ENCODE data around the gene MISP. TPM values are rescaled to one million over a fixed set of nuclear protein-coding genes. Genes with fewer than 3 reads are reported as not detected.

The MISP gene
- total and polyA plus RNA-seq, 4 donors = 0.40 to 0.66 (median 0.42) TPM

- H3K36me3 ChIP-seq (ENCODE audit: control insufficient read depth, insufficient read depth, low read length) = peaks cover 75% of the 10 kb centered on the region
These were observed 49.6 kb downstream of the MISP start for GRCh38 chr19:800360-801029.

GRCh38 chr19:801030-801860 is 50.3 kb downstream of the MISP start:
- H3K4me3 ChIP-seq (ENCODE audit: low read depth, low read length) = peak overlapping the region; percentile 1
- H3K4me1 ChIP-seq (ENCODE audit: control insufficient read depth, insufficient read depth, low read length) = peaks cover 62% of the 10 kb centered on the region
- peak in 3 of 6 donors; percentile 39 to 77 (median 63) for DNase-seq (ENCODE audit: low read depth in 4 of 6, low spot score in 6 of 6)
- 46% methylated on average over 26 of the region's 29 CpGs for WGBS (ENCODE audit: insufficient coverage)
- peak overlapping the region; percentile 33 for H3K27ac ChIP-seq (ENCODE audit: low read depth, low read length)
- peaks cover 82% of the 10 kb centered on the region for H3K36me3 ChIP-seq (ENCODE audit: control insufficient read depth, insufficient read depth, low read length)
- H3K27me3 ChIP-seq (ENCODE audit: control insufficient read depth, insufficient read depth, low read length) = no peaks in the 10 kb centered on the region
- H3K9me3 ChIP-seq (ENCODE audit: control insufficient read depth, insufficient read depth, low read length) = no peaks in the 10 kb centered on the region

More at GRCh38 chr19:800360-801029, 49.6 kb downstream of the MISP start:
- Histone ChIP-seq H3K9me3 (ENCODE audit: control insufficient read depth, insufficient read depth, low read length) (no peaks in the 10 kb centered on the region), H3K4me3 (ENCODE audit: low read depth, low read length) (no peak overlapping the region), H3K27me3 (ENCODE audit: control insufficient read depth, insufficient read depth, low read length) (no peaks in the 10 kb centered on the region), H3K4me1 (ENCODE audit: control insufficient read depth, insufficient read depth, low read length) (peaks cover 70% of the 10 kb centered on the region), H3K27ac (ENCODE audit: low read depth, low read length) (peak overlapping the region; percentile 33)
- no peak for DNase-seq (ENCODE audit: low read depth in 4 of 6, low spot score in 6 of 6)
- WGBS (ENCODE audit: insufficient coverage) = 62% methylated on average over 15 of the region's 17 CpGs

GRCh38 chr19:801861-802497 is 51.1 kb downstream of the MISP start:
- Histone ChIP-seq H3K27me3 (ENCODE audit: control insufficient read depth, insufficient read depth, low read length) (no peaks in the 10 kb centered on the region), H3K4me3 (ENCODE audit: low read depth, low read length) (no peak overlapping the region), H3K36me3 (ENCODE audit: control insufficient read depth, insufficient read depth, low read length) (peaks cover 90% of the 10 kb centered on the region), H3K27ac (ENCODE audit: low read depth, low read length) (peak overlapping the region; percentile 40), H3K4me1 (ENCODE audit: control insufficient read depth, insufficient read depth, low read length) (peaks cover 58% of the 10 kb centered on the region), H3K9me3 (ENCODE audit: control insufficient read depth, insufficient read depth, low read length) (no peaks in the 10 kb centered on the region)
- 52% methylated on average over 15 of the region's 23 CpGs for WGBS (ENCODE audit: insufficient coverage)
- DNase-seq (ENCODE audit: low read depth in 4 of 6, low spot score in 6 of 6) = peak in 1 of 6 donors; percentile 53

- Histone ChIP-seq H3K4me1 (ENCODE audit: control insufficient read depth, insufficient read depth, low read length) (peaks cover 58% of the 10 kb centered on the region), H3K27me3 (ENCODE audit: control insufficient read depth, insufficient read depth, low read length) (no peaks in the 10 kb centered on the region), H3K36me3 (ENCODE audit: control insufficient read depth, insufficient read depth, low read length) (peaks cover 96% of the 10 kb centered on the region), H3K4me3 (ENCODE audit: low read depth, low read length) (no peak overlapping the region), H3K9me3 (ENCODE audit: control insufficient read depth, insufficient read depth, low read length) (no peaks in the 10 kb centered on the region), H3K27ac (ENCODE audit: low read depth, low read length) (peak overlapping the region; percentile 47)
- 45% methylated on average over 22 of the region's 28 CpGs for WGBS (ENCODE audit: insufficient coverage)
- DNase-seq (ENCODE audit: low read depth in 4 of 6, low spot score in 6 of 6) = peak in 1 of 6 donors; percentile 51
These were observed 51.7 kb downstream of the MISP start for GRCh38 chr19:802498-803098.

GRCh38 chr19:803099-803561 is 52.2 kb downstream of the MISP start:
- Histone ChIP-seq H3K36me3 (ENCODE audit: control insufficient read depth, insufficient read depth, low read length) (peaks cover 100% of the 10 kb centered on the region), H3K4me1 (ENCODE audit: control insufficient read depth, insufficient read depth, low read length) (peaks cover 58% of the 10 kb centered on the region), H3K27ac (ENCODE audit: low read depth, low read length) (peak overlapping the region; percentile 47), H3K9me3 (ENCODE audit: control insufficient read depth, insufficient read depth, low read length) (no peaks in the 10 kb centered on the region), H3K4me3 (ENCODE audit: low read depth, low read length) (no peak overlapping the region), H3K27me3 (ENCODE audit: control insufficient read depth, insufficient read depth, low read length) (no peaks in the 10 kb centered on the region)
- no peak for DNase-seq (ENCODE audit: low read depth in 4 of 6, low spot score in 6 of 6)
- 75% methylated on average over 15 of the region's 17 CpGs for WGBS (ENCODE audit: insufficient coverage)

- H3K9me3 ChIP-seq (ENCODE audit: control insufficient read depth, insufficient read depth, low read length) = no peaks in the 10 kb centered on the region
- peaks cover 100% of the 10 kb centered on the region for H3K36me3 ChIP-seq (ENCODE audit: control insufficient read depth, insufficient read depth, low read length)
- no peaks in the 10 kb centered on the region for H3K27me3 ChIP-seq (ENCODE audit: control insufficient read depth, insufficient read depth, low read length)
- no peak overlapping the region for H3K4me3 ChIP-seq (ENCODE audit: low read depth, low read length)
- peaks cover 51% of the 10 kb centered on the region for H3K4me1 ChIP-seq (ENCODE audit: control insufficient read depth, insufficient read depth, low read length)
- no peak for DNase-seq (ENCODE audit: low read depth in 4 of 6, low spot score in 6 of 6)
- WGBS (ENCODE audit: insufficient coverage) = 90% methylated on average over 30 of the region's 31 CpGs
- H3K27ac ChIP-seq (ENCODE audit: low read depth, low read length) = no peak overlapping the region
These were observed 52.9 kb downstream of the MISP start for GRCh38 chr19:803686-804418.

GRCh38 chr19:804419-805165 is 53.7 kb downstream of the MISP start:
- Histone ChIP-seq H3K9me3 (ENCODE audit: control insufficient read depth, insufficient read depth, low read length) (no peaks in the 10 kb centered on the region), H3K4me3 (ENCODE audit: low read depth, low read length) (no peak overlapping the region), H3K36me3 (ENCODE audit: control insufficient read depth, insufficient read depth, low read length) (peaks cover 100% of the 10 kb centered on the region), H3K4me1 (ENCODE audit: control insufficient read depth, insufficient read depth, low read length) (peaks cover 43% of the 10 kb centered on the region), H3K27ac (ENCODE audit: low read depth, low read length) (no peak overlapping the region), H3K27me3 (ENCODE audit: control insufficient read depth, insufficient read depth, low read length) (no peaks in the 10 kb centered on the region)
- 94% methylated on average over 53 of the region's 53 CpGs for WGBS (ENCODE audit: insufficient coverage)
- DNase-seq (ENCODE audit: low read depth in 4 of 6, low spot score in 6 of 6) = no peak

GRCh38 chr19:805166-805551 is 54.2 kb downstream of the MISP start:
- WGBS (ENCODE audit: insufficient coverage) = 96% methylated on average over 32 of the region's 33 CpGs
- DNase-seq (ENCODE audit: low read depth in 4 of 6, low spot score in 6 of 6) = no peak
- no peak overlapping the region for H3K4me3 ChIP-seq (ENCODE audit: low read depth, low read length)
- H3K27me3 ChIP-seq (ENCODE audit: control insufficient read depth, insufficient read depth, low read length) = no peaks in the 10 kb centered on the region
- peaks cover 100% of the 10 kb centered on the region for H3K36me3 ChIP-seq (ENCODE audit: control insufficient read depth, insufficient read depth, low read length)
- peaks cover 38% of the 10 kb centered on the region for H3K4me1 ChIP-seq (ENCODE audit: control insufficient read depth, insufficient read depth, low read length)
- no peak overlapping the region for H3K27ac ChIP-seq (ENCODE audit: low read depth, low read length)
- no peaks in the 10 kb centered on the region for H3K9me3 ChIP-seq (ENCODE audit: control insufficient read depth, insufficient read depth, low read length)

Data from spinal cord (tissue), 10 donors.